ENCODE results near the gene TIGD6. TPM values are rescaled to one million over a fixed set of nuclear protein-coding genes. Genes with fewer than 3 reads are reported as not detected.
A peak's percentile ranks its signal among the peaks of the same experiment; 100 is the strongest.

Gene TIGD6
- total RNA-seq, 1 experiment from 2014 or later: 2.1 TPM

DNA sequence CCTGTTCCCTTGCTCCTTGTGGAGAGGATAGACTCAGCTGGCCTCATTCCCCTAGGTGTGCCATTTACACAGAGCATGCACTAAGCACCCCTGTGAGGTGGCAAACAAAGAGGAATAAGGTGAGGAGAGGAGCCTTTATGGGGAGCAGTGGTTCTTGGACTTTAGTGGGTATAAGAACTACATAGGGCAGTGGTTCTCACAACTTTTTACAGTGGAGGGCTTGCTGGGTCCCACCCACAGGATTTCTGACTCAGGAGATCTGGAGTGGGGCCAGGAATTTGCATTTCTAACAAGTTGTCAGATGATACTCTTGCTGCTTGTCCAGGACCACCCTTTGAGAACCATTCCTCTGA is 43.9 kb upstream of the TIGD6 start:
- RAD21 ChIA-PET (ENCODE audit: low non-redundant PET in 1 of 2, low total read pairs in 2 of 2, uncharacterized antibody in 2 of 2, unreplicated experiment in 2 of 2): no interaction called here
- Histone ChIP-seq H3K4me1 (ENCODE audit: control insufficient read depth in 1 of 2, insufficient read depth in 2 of 2, low read length in 2 of 2) (peaks cover 0 to 19% of the 10 kb centered on the region in 2 experiments; a peak in 2 of 4 replicates), H3K4me3 (replicated peaks in 1 of 2; ENCODE audit: low read depth in 1 of 2, low read length in 2 of 2) (no peak overlapping the region), H4K20me1 (ENCODE audit: insufficient read depth) (no peaks in the 10 kb centered on the region; the same call in 1 of the 2 replicates), H3K9ac (ENCODE audit: low read length) (no peak overlapping the region), H3K4me2 (ENCODE audit: low read length) (no peak overlapping the region; the same call in 1 of the 2 replicates), H3K27me3 (ENCODE audit: insufficient read depth, low read length) (no peaks in the 10 kb centered on the region), H3K36me3 (ENCODE audit: control insufficient read depth in 1 of 2, insufficient read depth in 2 of 2, low read length in 2 of 2) (peaks cover 49 to 66% of the 10 kb centered on the region in 2 experiments; a peak in 3 of 4 replicates), H3K9me2 (ENCODE audit: insufficient read depth) (no peaks in the 10 kb centered on the region), H2AFZ (ENCODE audit: low read depth, low read length, poor library complexity, severe bottlenecking) (no peak overlapping the region), H3K79me2 (ENCODE audit: insufficient read depth, low read length) (peaks cover 10% of the 10 kb centered on the region; the same call in 1 of the 2 replicates), H3K27ac (ENCODE audit: low read depth, low read length) (peak overlapping the region; percentile 16; the same call in 1 of the 2 replicates), H3K9me3 (ENCODE audit: control insufficient read depth in 1 of 2, insufficient read depth in 1 of 2, low read depth in 1 of 2, low read length in 2 of 2) (no peaks in the 10 kb centered on the region)
- CTCF ChIA-PET: interaction anchor here (1.2 kb wide), 1 partner anchor 210 kb away, joined by 3 read pairs; no protein-coding TSS in a partner anchor
- DNase-seq (ENCODE audit: low read depth, low spot score) (no peak), ATAC-seq (no peak)
- no TSS peak for BruUV-seq (replicated peaks)
- TF ChIP-seq, protein P1, sequence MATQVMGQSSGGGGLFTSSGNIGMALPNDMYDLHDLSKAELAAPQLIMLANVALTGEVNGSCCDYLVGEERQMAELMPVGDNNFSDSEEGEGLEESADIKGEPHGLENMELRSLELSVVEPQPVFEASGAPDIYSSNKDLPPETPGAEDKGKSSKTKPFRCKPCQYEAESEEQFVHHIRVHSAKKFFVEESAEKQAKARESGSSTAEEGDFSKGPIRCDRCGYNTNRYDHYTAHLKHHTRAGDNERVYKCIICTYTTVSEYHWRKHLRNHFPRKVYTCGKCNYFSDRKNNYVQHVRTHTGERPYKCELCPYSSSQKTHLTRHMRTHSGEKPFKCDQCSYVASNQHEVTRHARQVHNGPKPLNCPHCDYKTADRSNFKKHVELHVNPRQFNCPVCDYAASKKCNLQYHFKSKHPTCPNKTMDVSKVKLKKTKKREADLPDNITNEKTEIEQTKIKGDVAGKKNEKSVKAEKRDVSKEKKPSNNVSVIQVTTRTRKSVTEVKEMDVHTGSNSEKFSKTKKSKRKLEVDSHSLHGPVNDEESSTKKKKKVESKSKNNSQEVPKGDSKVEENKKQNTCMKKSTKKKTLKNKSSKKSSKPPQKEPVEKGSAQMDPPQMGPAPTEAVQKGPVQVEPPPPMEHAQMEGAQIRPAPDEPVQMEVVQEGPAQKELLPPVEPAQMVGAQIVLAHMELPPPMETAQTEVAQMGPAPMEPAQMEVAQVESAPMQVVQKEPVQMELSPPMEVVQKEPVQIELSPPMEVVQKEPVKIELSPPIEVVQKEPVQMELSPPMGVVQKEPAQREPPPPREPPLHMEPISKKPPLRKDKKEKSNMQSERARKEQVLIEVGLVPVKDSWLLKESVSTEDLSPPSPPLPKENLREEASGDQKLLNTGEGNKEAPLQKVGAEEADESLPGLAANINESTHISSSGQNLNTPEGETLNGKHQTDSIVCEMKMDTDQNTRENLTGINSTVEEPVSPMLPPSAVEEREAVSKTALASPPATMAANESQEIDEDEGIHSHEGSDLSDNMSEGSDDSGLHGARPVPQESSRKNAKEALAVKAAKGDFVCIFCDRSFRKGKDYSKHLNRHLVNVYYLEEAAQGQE (IDR thresholded peaks at IDR 0.05; ENCODE audit: low read depth): no peak
- no peak for TF ChIP-seq ZNF274 (IDR thresholded peaks at IDR 0.05; ENCODE audit: low read depth, low read length)
- TF ChIP-seq ZFX (IDR thresholded peaks at IDR 0.05): no peak
- TF ChIP-seq EGR1 (IDR thresholded peaks at IDR 0.05; ENCODE audit: low read depth): no peak
- TF ChIP-seq FOSL1 (IDR thresholded peaks at IDR 0.05; ENCODE audit: low read depth): no peak
- TF ChIP-seq POLR2AphosphoS5 (IDR thresholded peaks at IDR 0.05; ENCODE audit: low read depth, low read length): no peak
- no peak for TF ChIP-seq ZBTB33 (IDR thresholded peaks at IDR 0.05; ENCODE audit: extremely low read depth, insufficient replicate concordance, low read length)
- no peak for TF ChIP-seq TCF7L2 (IDR thresholded peaks at IDR 0.05; ENCODE audit: borderline replicate concordance, extremely low read depth, insufficient read depth, insufficient read length)
- TF ChIP-seq ELF1 (IDR thresholded peaks at IDR 0.05; ENCODE audit: borderline replicate concordance, low read depth): no peak
- POLR2A ChIA-PET: no interaction called here
- intact Hi-C loops (cut with micrococcal nuclease): loop anchor here (10.0 kb wide), 1 partner anchor 170 kb away; no protein-coding TSS in a partner anchor

Data from HCT116 (cell line).